C4-2B (cell line): Measurements from ENCODE around the gene MTA2.

ENCODE experiments used
- CTCF ChIP-seq: fragments of 450-650 bp; conservative IDR thresholded peaks from 2 replicates; pipeline ENCODE4 v1.5.1; 2017; ENCODE audit warnings: mild to moderate bottlenecking
- ZFX ChIP-seq: fragments of 450-650 bp; IDR thresholded peaks from 2 replicates; pipeline ENCODE4 v1.6.1; 2017

- TF ChIP-seq CTCF, result no peak
- no peak for TF ChIP-seq ZFX
Measured at GRCh38 chr11:62600367-62601121, 1.1 kb downstream of the MTA2 start.
